Kidney (tissue), 14 donors: ENCODE data around the gene PDE4D. TPM values are rescaled to one million over a fixed set of nuclear protein-coding genes. Genes with fewer than 3 reads are reported as not detected.

Experiments used
- DNase-seq, 5 donors: peaks; one replicate each; pipeline ENCODE4 v3.0.0-alpha.2; 2013 to 2020
- FAIRE-seq: peaks from 2 replicates; lab custom pipeline; 2012; peaks lifted over from hg19 to GRCh38; lab: Jason Lieb, UNC
- H3K27ac ChIP-seq, 2 donors: one replicate each; pipeline ENCODE4 v1.7.0; 2013; ENCODE audit warnings: low read depth in 2 of 2, low read length in 2 of 2, inconsistent platforms in 1 of 2
- H3K27me3 ChIP-seq: one replicate; pipeline ENCODE4 v1.7.1; 2013; ENCODE audit warnings: low read length, inconsistent platforms; ENCODE audit not compliant: control insufficient read depth, insufficient read depth
- H3K36me3 ChIP-seq, 3 donors: one replicate each; pipeline versions ENCODE4 v1.7.0 to v1.7.1; 2013; ENCODE audit warnings: low read length in 3 of 3, control low read depth in 1 of 3, inconsistent platforms in 1 of 3; ENCODE audit not compliant: insufficient read depth in 3 of 3, control insufficient read depth in 2 of 3
- H3K4me1 ChIP-seq, 3 donors: one replicate each; pipeline versions ENCODE4 v1.7.0 to v1.7.1; 2013; ENCODE audit warnings: low read length in 3 of 3, inconsistent platforms in 1 of 3, low read depth in 1 of 3; ENCODE audit not compliant: control insufficient read depth in 2 of 3, insufficient read depth in 2 of 3
- H3K4me3 ChIP-seq, 3 donors: one replicate each; pipeline versions ENCODE4 v1.7.0 to v1.8.1; 2013; ENCODE audit warnings: low read length in 3 of 3, control low read depth in 1 of 3, inconsistent platforms in 1 of 3
- H3K9ac ChIP-seq, 3 donors: one replicate each; pipeline versions ENCODE4 v1.7.0 to v1.7.1; 2013; ENCODE audit warnings: low read length in 3 of 3, control low read depth in 1 of 3, inconsistent platforms in 1 of 3
- H3K9me3 ChIP-seq, 3 donors: one replicate each; pipeline versions ENCODE4 v1.7.0 to v1.7.1; 2013; ENCODE audit warnings: low read length in 3 of 3, control low read depth in 1 of 3, inconsistent platforms in 1 of 3; ENCODE audit not compliant: control insufficient read depth in 2 of 3, insufficient read depth in 1 of 3
- intact Hi-C: fragments of 100-400 bp; cut with DNase I; formaldehyde crosslinking; loops from one replicate; pipeline ENCODE4 v1.11.1; 2022
- polyA plus RNA-seq: library from polyadenylated mRNA; stranded (reverse); fragments of 350-450 nt; fragmentation: Illumina TruSeq; extraction: RNeasy Lipid Tissue Mini Kit (QIAGEN cat#74804); gene quantifications from one replicate; pipeline ENCODE4 v1.2.3, GENCODE V29; 2014; ENCODE audit warnings: low read depth, low replicate concordance; ENCODE audit not compliant: insufficient read depth
- total RNA-seq: library from RNA; stranded (reverse); fragmentation: NEBNext Ultra II Directional; extraction: Animal tissue kit (Norgen Biotek cat#: 25700); gene quantifications from one replicate; pipeline ENCODE4 v1.2.1, GENCODE V29; 2021
- TF ChIP-seq, protein P1 (sequence below): IDR thresholded peaks from 3 replicates; pipeline ENCODE4 v1.5.1; 2012; ENCODE audit warnings: mild to moderate bottlenecking, moderate library complexity, borderline replicate concordance; ENCODE audit not compliant: insufficient read depth; ENCODE audit errors: extremely low read depth
- donor health status: control.
- donor health status: control.
- donor health status: control.
- donor health status: control.
- donor health status: control.
- donor health status: DM: yes; HTN: yes; CAD: no.
- donor health status: Normal renal cell carcinoma (clear cell type).

Gene PDE4D
- total and polyA plus RNA-seq, 2 donors from 2014 or later, result 9.2 to 78.9 TPM

GRCh38 chr5:59107692-59108091, 785.8 kb downstream of the PDE4D start:
- Histone ChIP-seq H3K4me1 (no peaks in the 10 kb centered on the region), H3K27ac (no peak overlapping the region), H3K9me3 (no peaks in the 10 kb centered on the region), H3K36me3 (no peaks in the 10 kb centered on the region), H3K27me3 (no peaks in the 10 kb centered on the region), H3K9ac (no peak overlapping the region), H3K4me3 (no peak overlapping the region)
- TF ChIP-seq, protein P1, sequence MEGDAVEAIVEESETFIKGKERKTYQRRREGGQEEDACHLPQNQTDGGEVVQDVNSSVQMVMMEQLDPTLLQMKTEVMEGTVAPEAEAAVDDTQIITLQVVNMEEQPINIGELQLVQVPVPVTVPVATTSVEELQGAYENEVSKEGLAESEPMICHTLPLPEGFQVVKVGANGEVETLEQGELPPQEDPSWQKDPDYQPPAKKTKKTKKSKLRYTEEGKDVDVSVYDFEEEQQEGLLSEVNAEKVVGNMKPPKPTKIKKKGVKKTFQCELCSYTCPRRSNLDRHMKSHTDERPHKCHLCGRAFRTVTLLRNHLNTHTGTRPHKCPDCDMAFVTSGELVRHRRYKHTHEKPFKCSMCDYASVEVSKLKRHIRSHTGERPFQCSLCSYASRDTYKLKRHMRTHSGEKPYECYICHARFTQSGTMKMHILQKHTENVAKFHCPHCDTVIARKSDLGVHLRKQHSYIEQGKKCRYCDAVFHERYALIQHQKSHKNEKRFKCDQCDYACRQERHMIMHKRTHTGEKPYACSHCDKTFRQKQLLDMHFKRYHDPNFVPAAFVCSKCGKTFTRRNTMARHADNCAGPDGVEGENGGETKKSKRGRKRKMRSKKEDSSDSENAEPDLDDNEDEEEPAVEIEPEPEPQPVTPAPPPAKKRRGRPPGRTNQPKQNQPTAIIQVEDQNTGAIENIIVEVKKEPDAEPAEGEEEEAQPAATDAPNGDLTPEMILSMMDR, result no peak
- FAIRE-seq (peak; percentile 38), DNase-seq (peak in 1 of 5 donors; percentile 35)
- intact Hi-C loops, result no loop called here

- no peak for FAIRE-seq
- H3K4me1 ChIP-seq, result no peaks in the 10 kb centered on the region
- no peaks in the 10 kb centered on the region for H3K27me3 ChIP-seq
- no peak overlapping the region for H3K4me3 ChIP-seq
- H3K9me3 ChIP-seq, result no peaks in the 10 kb centered on the region
- DNase-seq, result peak in 1 of 5 donors; percentile 30
- no peak overlapping the region for H3K9ac ChIP-seq
- H3K27ac ChIP-seq, result no peak overlapping the region
- intact Hi-C loops, result no loop called here
- TF ChIP-seq, protein P1, result no peak
- no peaks in the 10 kb centered on the region for H3K36me3 ChIP-seq
Observed at GRCh38 chr5:59104400-59105127, 789.0 kb downstream of the PDE4D start.

DNA sequence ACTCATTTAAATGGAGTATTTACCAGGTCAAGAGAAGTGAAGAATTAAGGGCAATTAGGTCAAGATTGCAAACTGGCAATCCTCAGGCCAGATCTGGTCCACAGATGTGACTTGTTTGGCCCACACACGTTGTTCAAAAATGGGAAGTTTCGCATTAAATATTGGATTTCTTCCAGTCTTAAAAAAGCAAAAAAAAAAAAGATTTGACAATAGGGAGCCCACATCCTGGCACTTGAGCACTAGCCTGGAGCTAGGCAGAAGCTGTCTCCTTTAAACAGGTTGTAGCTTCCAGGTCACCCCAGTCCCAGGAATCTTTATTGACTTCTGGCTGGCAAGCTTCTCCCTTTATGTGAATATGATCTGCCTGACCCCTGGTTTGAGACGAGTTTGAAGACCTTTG, 790.2 kb downstream of the PDE4D start:
- no peaks in the 10 kb centered on the region for H3K36me3 ChIP-seq
- FAIRE-seq, result no peak
- intact Hi-C loops, result no loop called here
- no peaks in the 10 kb centered on the region for H3K4me1 ChIP-seq
- H3K27ac ChIP-seq, result no peak overlapping the region
- no peaks in the 10 kb centered on the region for H3K9me3 ChIP-seq
- TF ChIP-seq, protein P1, result no peak
- H3K4me3 ChIP-seq, result no peak overlapping the region
- H3K27me3 ChIP-seq, result no peaks in the 10 kb centered on the region
- DNase-seq, result no peak
- no peak overlapping the region for H3K9ac ChIP-seq

DNA sequence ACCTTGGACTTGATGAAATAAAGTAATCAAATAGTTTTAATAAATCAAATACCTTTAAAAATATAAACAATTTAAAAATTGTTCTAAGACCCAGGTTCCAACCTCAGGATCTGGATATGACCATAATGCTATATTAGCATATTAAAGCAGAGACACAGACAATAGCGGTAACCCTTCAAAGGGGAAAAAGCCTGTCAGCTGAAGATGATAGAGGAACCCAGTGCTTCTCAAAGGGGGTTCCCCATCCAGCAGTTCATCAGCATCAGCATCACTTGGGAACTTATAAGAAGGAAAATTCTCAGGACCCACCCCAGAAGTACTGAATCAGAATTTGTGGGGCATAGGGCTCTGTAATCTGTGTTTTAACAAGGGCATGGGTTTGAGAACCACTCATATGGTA, 791.1 kb downstream of the PDE4D start:
- Histone ChIP-seq H3K36me3 (no peaks in the 10 kb centered on the region), H3K4me1 (no peaks in the 10 kb centered on the region), H3K9me3 (no peaks in the 10 kb centered on the region), H3K9ac (no peak overlapping the region), H3K27ac (no peak overlapping the region), H3K4me3 (no peak overlapping the region), H3K27me3 (no peaks in the 10 kb centered on the region)
- no peak for DNase-seq
- no peak for FAIRE-seq
- TF ChIP-seq, protein P1, result no peak
- intact Hi-C loops, result no loop called here
